ENCODE measurements around the gene AMN.

Gene AMN

GRCh38 chr14:102914474-102915291, 7.8 kb upstream of the AMN start:
- H3K27ac ChIP-seq (ENCODE audit: low read depth, low read length) = no peak overlapping the region
- no peaks in the 10 kb centered on the region for H3K4me1 ChIP-seq (ENCODE audit: insufficient read depth, low read length)
- no peaks in the 10 kb centered on the region for H3K9me3 ChIP-seq (ENCODE audit: insufficient read depth, low read depth, low read length)
- H3K27me3 ChIP-seq (ENCODE audit: insufficient read depth, low read length) = no peaks in the 10 kb centered on the region
- H3K36me3 ChIP-seq (ENCODE audit: insufficient read depth, low read length) = no peaks in the 10 kb centered on the region
- H3K4me3 ChIP-seq (ENCODE audit: low read length) = no peak overlapping the region
- WGBS = 94% methylated on average over 26 of the region's 26 CpGs
- H3K9ac ChIP-seq (ENCODE audit: low read depth, low read length) = no peak overlapping the region

- H3K9me3 ChIP-seq (ENCODE audit: insufficient read depth, low read depth, low read length) = no peaks in the 10 kb centered on the region
- H3K4me3 ChIP-seq (ENCODE audit: low read length) = no peak overlapping the region
- WGBS = 91% methylated on average over 19 of the region's 19 CpGs
- H3K27me3 ChIP-seq (ENCODE audit: insufficient read depth, low read length) = 0 out of 2 replicates have a peak, but pooled peaks cover 2% of the 10 kb centered on the region
- H3K27ac ChIP-seq (ENCODE audit: low read depth, low read length) = no peak overlapping the region
- no peaks in the 10 kb centered on the region for H3K36me3 ChIP-seq (ENCODE audit: insufficient read depth, low read length)
- H3K9ac ChIP-seq (ENCODE audit: low read depth, low read length) = no peak overlapping the region
- H3K4me1 ChIP-seq (ENCODE audit: insufficient read depth, low read length) = no peaks in the 10 kb centered on the region
These were observed 7.0 kb upstream of the AMN start for GRCh38 chr14:102915292-102916110.

- H3K9me3 ChIP-seq (ENCODE audit: insufficient read depth, low read depth, low read length) = no peaks in the 10 kb centered on the region
- 87% methylated on average over 18 of the region's 18 CpGs for WGBS
- no peak overlapping the region for H3K27ac ChIP-seq (ENCODE audit: low read depth, low read length)
- H3K4me1 ChIP-seq (ENCODE audit: insufficient read depth, low read length) = no peaks in the 10 kb centered on the region
- no peak overlapping the region for H3K4me3 ChIP-seq (ENCODE audit: low read length)
- H3K27me3 ChIP-seq (ENCODE audit: insufficient read depth, low read length) = peaks cover 12% of the 10 kb centered on the region
- no peaks in the 10 kb centered on the region for H3K36me3 ChIP-seq (ENCODE audit: insufficient read depth, low read length)
- H3K9ac ChIP-seq (ENCODE audit: low read depth, low read length) = no peak overlapping the region
These were observed 6.0 kb upstream of the AMN start for GRCh38 chr14:102916347-102917055.

GRCh38 chr14:102917056-102917385, 5.4 kb upstream of the AMN start:
- Histone ChIP-seq H3K27ac (ENCODE audit: low read depth, low read length) (no peak overlapping the region), H3K36me3 (ENCODE audit: insufficient read depth, low read length) (no peaks in the 10 kb centered on the region), H3K4me1 (ENCODE audit: insufficient read depth, low read length) (no peaks in the 10 kb centered on the region), H3K9me3 (ENCODE audit: insufficient read depth, low read depth, low read length) (no peaks in the 10 kb centered on the region), H3K4me3 (ENCODE audit: low read length) (no peak overlapping the region), H3K27me3 (ENCODE audit: insufficient read depth, low read length) (peaks cover 17% of the 10 kb centered on the region), H3K9ac (ENCODE audit: low read depth, low read length) (no peak overlapping the region)
- 87% methylated on average over 6 of the region's 6 CpGs for WGBS

GRCh38 chr14:102917469-102918211, 4.8 kb upstream of the AMN start:
- WGBS = 43% methylated on average over 12 of the region's 12 CpGs
- Histone ChIP-seq H3K27ac (ENCODE audit: low read depth, low read length) (no peak overlapping the region), H3K9ac (ENCODE audit: low read depth, low read length) (no peak overlapping the region), H3K36me3 (ENCODE audit: insufficient read depth, low read length) (no peaks in the 10 kb centered on the region), H3K4me1 (ENCODE audit: insufficient read depth, low read length) (no peaks in the 10 kb centered on the region), H3K9me3 (ENCODE audit: insufficient read depth, low read depth, low read length) (no peaks in the 10 kb centered on the region), H3K4me3 (ENCODE audit: low read length) (no peak overlapping the region), H3K27me3 (ENCODE audit: insufficient read depth, low read length) (peaks cover 23% of the 10 kb centered on the region)

- peaks cover 31% of the 10 kb centered on the region for H3K27me3 ChIP-seq (ENCODE audit: insufficient read depth, low read length)
- 0 out of 2 replicates have a peak, but pooled peaks cover 1% of the 10 kb centered on the region for H3K4me1 ChIP-seq (ENCODE audit: insufficient read depth, low read length)
- 55% methylated on average over 2 of the region's 2 CpGs for WGBS
- no peak overlapping the region for H3K27ac ChIP-seq (ENCODE audit: low read depth, low read length)
- H3K4me3 ChIP-seq (ENCODE audit: low read length) = no peak overlapping the region
- H3K9me3 ChIP-seq (ENCODE audit: insufficient read depth, low read depth, low read length) = no peaks in the 10 kb centered on the region
- H3K36me3 ChIP-seq (ENCODE audit: insufficient read depth, low read length) = no peaks in the 10 kb centered on the region
- no peak overlapping the region for H3K9ac ChIP-seq (ENCODE audit: low read depth, low read length)
These were observed 4.0 kb upstream of the AMN start for GRCh38 chr14:102918438-102918837.

DNA sequence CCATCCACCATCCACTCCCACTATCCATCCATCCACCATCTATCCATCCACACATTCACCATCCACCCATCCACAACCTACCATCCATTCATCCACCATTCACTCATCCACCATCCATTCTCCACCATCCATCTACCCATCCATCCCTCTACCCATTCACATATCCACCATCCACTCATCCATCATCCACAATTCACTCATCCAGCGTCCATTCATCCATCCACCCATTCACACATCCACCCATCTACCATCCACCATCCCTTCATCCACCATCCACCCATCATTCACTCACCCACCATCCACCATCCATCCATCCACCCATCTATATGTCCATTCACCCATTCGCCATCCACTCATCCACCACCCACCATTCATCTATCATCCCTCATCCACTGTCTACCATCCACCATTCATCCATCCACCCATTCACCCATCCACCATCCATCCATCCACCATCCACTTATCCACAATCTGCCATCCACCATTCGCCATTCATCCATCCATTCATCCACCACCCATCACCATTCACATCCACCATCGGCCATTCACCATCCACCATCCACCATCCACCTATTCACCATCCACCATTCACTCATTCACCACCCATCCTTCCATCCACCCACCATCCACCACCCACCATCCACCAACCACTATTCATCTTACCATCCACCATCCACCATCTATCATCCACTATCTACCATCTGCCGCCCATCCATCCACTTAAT, 2.0 kb upstream of the AMN start:
- no peak overlapping the region for H3K9ac ChIP-seq (ENCODE audit: low read depth, low read length)
- 87% methylated on average over 5 of the region's 5 CpGs for WGBS
- H3K4me3 ChIP-seq (ENCODE audit: low read length) = no peak overlapping the region
- H3K4me1 ChIP-seq (ENCODE audit: insufficient read depth, low read length) = 0 out of 2 replicates have a peak, but pooled peaks cover 4% of the 10 kb centered on the region
- H3K27ac ChIP-seq (ENCODE audit: low read depth, low read length) = no peak overlapping the region
- H3K27me3 ChIP-seq (ENCODE audit: insufficient read depth, low read length) = peaks cover 51% of the 10 kb centered on the region
- H3K36me3 ChIP-seq (ENCODE audit: insufficient read depth, low read length) = no peaks in the 10 kb centered on the region
- no peaks in the 10 kb centered on the region for H3K9me3 ChIP-seq (ENCODE audit: insufficient read depth, low read depth, low read length)

DNA sequence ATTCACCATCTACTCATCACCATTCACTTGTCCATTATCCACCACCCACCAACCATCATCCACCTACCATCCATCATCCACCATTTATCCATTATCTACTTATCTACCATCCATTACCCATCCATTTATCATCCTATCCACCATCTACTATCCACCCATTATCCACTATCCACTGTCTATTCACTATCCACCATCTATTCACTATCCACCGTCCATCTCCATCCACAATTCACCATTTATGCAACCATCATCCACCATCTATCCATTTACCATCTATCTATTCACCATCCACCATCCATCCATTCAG, 1.5 kb upstream of the AMN start:
- WGBS = 93% methylated on average over 1 of the region's 1 CpG
- H3K4me1 ChIP-seq (ENCODE audit: insufficient read depth, low read length) = peaks cover 6% of the 10 kb centered on the region
- no peaks in the 10 kb centered on the region for H3K36me3 ChIP-seq (ENCODE audit: insufficient read depth, low read length)
- peaks cover 56% of the 10 kb centered on the region for H3K27me3 ChIP-seq (ENCODE audit: insufficient read depth, low read length)
- no peak overlapping the region for H3K4me3 ChIP-seq (ENCODE audit: low read length)
- no peak overlapping the region for H3K9ac ChIP-seq (ENCODE audit: low read depth, low read length)
- no peaks in the 10 kb centered on the region for H3K9me3 ChIP-seq (ENCODE audit: insufficient read depth, low read depth, low read length)
- H3K27ac ChIP-seq (ENCODE audit: low read depth, low read length) = no peak overlapping the region

DNA sequence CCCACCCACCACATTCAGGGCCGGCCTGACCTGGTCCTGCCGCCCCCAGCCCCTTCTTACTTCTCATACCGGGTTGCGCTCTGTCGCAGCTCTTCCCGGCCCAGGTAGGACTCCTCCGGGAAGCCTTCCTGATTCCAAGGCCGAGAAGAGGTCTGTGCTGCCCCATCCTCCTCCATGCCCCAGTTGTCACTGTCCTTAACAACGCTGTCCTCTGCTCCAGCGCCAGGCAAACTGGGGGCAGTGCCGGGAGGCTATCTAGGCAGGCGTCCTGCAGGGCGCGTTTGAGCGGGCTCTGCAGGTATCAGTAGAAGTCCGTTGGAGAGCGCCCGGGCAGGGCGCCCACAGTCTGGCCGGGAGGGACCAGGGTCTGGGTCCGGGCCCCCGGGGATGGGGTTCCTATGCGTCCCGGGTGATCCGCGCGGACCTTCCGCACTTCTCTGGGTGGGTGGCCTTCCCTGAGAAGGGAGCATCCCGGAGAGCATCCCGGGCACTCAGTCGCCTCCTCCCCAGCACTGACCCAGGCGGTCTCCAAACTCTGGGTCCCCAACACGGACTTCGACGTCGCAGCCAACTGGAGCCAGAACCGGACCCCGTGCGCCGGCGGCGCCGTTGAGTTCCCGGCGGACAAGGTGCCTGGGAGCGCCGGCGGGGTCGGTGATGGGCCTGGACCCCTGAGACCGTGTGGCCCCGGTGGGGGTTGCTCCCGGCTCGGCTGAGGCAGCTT, 900 bp downstream of the AMN start:
- Histone ChIP-seq H3K27ac (ENCODE audit: low read depth, low read length) (no peak overlapping the region), H3K9me3 (ENCODE audit: insufficient read depth, low read depth, low read length) (no peaks in the 10 kb centered on the region), H3K4me1 (ENCODE audit: insufficient read depth, low read length) (peaks cover 10% of the 10 kb centered on the region), H3K27me3 (ENCODE audit: insufficient read depth, low read length) (peaks cover 80% of the 10 kb centered on the region), H3K36me3 (ENCODE audit: insufficient read depth, low read length) (no peaks in the 10 kb centered on the region), H3K9ac (ENCODE audit: low read depth, low read length) (no peak overlapping the region; the same call in 1 of the 2 replicates), H3K4me3 (ENCODE audit: low read length) (peak overlapping the region; percentile 52)
- WGBS = 5% methylated on average over 53 of the region's 53 CpGs

DNA sequence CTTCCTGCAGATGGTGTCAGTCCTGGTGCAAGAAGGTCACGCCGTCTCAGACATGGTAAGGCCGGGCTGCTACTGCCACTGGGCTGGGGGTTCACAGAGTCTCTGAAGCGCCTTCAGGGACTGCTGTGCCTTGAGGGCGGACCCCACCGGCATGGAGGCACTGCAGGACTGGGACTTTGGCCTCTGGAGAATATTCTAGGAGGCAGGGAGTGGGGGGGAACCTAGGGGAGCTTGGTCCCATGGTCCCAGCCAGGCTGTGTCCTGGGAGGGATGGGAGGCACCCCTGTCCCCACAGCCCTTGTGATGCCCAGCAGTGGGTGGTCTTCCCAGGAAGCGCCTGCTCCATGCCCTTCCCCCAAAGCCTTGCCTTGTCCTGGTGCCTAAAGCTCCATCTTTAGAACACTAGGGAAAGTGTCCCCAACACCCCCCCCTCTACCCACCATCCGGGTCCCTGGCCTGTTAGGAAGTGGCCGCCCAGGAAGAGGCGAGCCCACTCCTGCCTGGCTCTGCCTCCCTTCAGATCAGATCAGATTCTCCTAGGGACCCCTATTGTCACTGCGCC, 1.5 kb downstream of the AMN start:
- no peak overlapping the region for H3K9ac ChIP-seq (ENCODE audit: low read depth, low read length)
- 56% methylated on average over 11 of the region's 11 CpGs for WGBS
- peaks cover 87% of the 10 kb centered on the region for H3K27me3 ChIP-seq (ENCODE audit: insufficient read depth, low read length)
- H3K36me3 ChIP-seq (ENCODE audit: insufficient read depth, low read length) = no peaks in the 10 kb centered on the region
- H3K4me1 ChIP-seq (ENCODE audit: insufficient read depth, low read length) = peaks cover 10% of the 10 kb centered on the region
- no peak overlapping the region for H3K27ac ChIP-seq (ENCODE audit: low read depth, low read length)
- peak overlapping the region; percentile 52 for H3K4me3 ChIP-seq (ENCODE audit: low read length)
- no peaks in the 10 kb centered on the region for H3K9me3 ChIP-seq (ENCODE audit: insufficient read depth, low read depth, low read length)

Data from HUES64 (cell line).